ENCODE data around the gene KIDINS220. TPM values are rescaled to one million over a fixed set of nuclear protein-coding genes. Genes with fewer than 3 reads are reported as not detected.

KIDINS220 gene
- total and polyA plus RNA-seq, 2 of the 13 experiments (the other 11 are each of a cell fraction or from before 2014, with no cell fraction given) = 25.2 to 32.3 TPM

DNA sequence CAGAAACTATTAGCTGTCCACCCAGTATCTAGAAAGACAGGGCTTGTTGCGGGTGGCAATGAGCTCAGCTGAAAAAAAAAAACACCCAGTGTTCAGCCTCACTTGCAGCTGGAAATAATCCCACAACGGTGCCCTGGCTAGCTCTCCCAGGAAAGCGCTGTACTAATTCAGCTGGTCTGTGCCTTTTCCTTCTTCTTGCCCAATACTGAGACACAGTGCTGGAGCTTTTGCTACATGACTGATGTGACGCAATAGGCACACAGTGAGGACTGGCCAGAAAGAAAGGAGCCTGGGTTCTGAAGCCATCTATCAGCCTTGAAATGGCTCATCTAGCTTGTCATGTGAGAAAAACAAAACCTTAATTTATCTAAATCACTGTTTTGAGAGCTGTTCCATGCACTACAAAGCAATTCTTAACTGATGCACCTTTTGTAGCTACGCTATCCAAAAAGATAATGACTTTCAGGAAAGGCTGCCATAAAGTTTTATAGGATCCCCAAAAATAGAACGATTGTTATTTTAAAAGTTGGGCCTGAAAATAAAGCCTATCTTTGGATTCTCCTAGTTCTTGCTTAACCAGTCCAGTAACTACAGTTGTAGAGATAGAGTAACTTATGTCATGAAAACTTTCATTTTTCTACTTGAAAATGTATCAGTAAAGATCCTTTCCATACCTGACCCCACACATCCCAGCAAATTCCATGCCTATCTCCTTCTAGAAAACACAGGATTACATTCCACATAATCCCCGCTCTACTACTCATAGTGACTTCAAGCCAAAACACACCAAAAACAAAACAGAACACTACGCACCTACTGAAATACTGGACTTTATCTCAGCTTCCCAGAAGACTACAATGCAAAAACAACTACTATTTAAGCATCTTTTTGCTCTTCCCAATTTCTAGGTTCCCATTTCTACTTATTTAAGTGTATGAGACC lies 15.9 kb downstream of the KIDINS220 start (continued):
- TF ChIP-seq, protein P1, sequence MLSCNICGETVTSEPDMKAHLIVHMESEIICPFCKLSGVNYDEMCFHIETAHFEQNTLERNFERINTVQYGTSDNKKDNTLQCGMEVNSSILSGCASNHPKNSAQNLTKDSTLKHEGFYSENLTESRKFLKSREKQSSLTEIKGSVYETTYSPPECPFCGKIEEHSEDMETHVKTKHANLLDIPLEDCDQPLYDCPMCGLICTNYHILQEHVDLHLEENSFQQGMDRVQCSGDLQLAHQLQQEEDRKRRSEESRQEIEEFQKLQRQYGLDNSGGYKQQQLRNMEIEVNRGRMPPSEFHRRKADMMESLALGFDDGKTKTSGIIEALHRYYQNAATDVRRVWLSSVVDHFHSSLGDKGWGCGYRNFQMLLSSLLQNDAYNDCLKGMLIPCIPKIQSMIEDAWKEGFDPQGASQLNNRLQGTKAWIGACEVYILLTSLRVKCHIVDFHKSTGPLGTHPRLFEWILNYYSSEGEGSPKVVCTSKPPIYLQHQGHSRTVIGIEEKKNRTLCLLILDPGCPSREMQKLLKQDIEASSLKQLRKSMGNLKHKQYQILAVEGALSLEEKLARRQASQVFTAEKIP (CRISPR knock-in tag; IDR thresholded peaks at IDR 0.05; ENCODE audit: borderline replicate concordance) = no peak
- no peak for TF ChIP-seq SETDB1 (CRISPR knock-in tag; IDR thresholded peaks at IDR 0.05; ENCODE audit: borderline replicate concordance)
- no peak for TF ChIP-seq PAF1 (CRISPR knock-in tag; IDR thresholded peaks at IDR 0.05)
- TF ChIP-seq ARNT2 (CRISPR knock-in tag; IDR thresholded peaks at IDR 0.05; ENCODE audit: low read depth) = no peak
- TF ChIP-seq ZNF34 (CRISPR knock-in tag; IDR thresholded peaks at IDR 0.05; ENCODE audit: borderline replicate concordance) = no peak
- TF ChIP-seq ZNF879 (CRISPR knock-in tag; IDR thresholded peaks at IDR 0.05) = no peak
- TF ChIP-seq FIP1L1 (IDR thresholded peaks at IDR 0.05; ENCODE audit: borderline replicate concordance, insufficient read depth, low read depth, low read length) = no peak
- TF ChIP-seq ZNF124 (CRISPR knock-in tag; IDR thresholded peaks at IDR 0.05) = peak; percentile 63; the same call in 1 of the 2 replicates
- TF ChIP-seq, protein P2, sequence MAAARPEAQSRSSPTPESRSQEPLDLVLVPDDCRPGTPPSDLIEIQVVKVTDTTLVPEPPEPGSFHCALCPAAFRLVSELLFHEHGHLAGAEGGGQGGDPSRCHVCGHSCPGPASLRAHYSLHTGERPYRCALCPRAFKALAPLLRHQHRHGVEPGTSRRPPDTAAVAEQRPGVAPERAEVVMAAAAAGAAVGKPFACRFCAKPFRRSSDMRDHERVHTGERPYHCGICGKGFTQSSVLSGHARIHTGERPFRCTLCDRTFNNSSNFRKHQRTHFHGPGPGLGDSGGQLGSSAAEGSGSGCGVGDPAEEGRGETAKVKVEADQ (CRISPR knock-in tag; IDR thresholded peaks at IDR 0.05; ENCODE audit: borderline replicate concordance) = no peak
- TF ChIP-seq ZNF274 (CRISPR knock-in tag; IDR thresholded peaks at IDR 0.05) = no peak
- peak; percentile 71; the same call in 1 of the 2 replicates for TF ChIP-seq ZNF331 (CRISPR knock-in tag; IDR thresholded peaks at IDR 0.05)
- TF ChIP-seq ZFAT (CRISPR knock-in tag; conservative IDR thresholded peaks at IDR 0.05) = no peak
- TF ChIP-seq, protein P3, sequence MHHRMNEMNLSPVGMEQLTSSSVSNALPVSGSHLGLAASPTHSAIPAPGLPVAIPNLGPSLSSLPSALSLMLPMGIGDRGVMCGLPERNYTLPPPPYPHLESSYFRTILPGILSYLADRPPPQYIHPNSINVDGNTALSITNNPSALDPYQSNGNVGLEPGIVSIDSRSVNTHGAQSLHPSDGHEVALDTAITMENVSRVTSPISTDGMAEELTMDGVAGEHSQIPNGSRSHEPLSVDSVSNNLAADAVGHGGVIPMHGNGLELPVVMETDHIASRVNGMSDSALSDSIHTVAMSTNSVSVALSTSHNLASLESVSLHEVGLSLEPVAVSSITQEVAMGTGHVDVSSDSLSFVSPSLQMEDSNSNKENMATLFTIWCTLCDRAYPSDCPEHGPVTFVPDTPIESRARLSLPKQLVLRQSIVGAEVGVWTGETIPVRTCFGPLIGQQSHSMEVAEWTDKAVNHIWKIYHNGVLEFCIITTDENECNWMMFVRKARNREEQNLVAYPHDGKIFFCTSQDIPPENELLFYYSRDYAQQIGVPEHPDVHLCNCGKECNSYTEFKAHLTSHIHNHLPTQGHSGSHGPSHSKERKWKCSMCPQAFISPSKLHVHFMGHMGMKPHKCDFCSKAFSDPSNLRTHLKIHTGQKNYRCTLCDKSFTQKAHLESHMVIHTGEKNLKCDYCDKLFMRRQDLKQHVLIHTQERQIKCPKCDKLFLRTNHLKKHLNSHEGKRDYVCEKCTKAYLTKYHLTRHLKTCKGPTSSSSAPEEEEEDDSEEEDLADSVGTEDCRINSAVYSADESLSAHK (CRISPR knock-in tag; IDR thresholded peaks at IDR 0.05; ENCODE audit: borderline replicate concordance) = no peak
- peak; percentile 90 for TF ChIP-seq ZNF644 (CRISPR knock-in tag; IDR thresholded peaks at IDR 0.05; ENCODE audit: low read depth)
- no peak for TF ChIP-seq ZBTB3 (CRISPR knock-in tag; IDR thresholded peaks at IDR 0.05; ENCODE audit: borderline replicate concordance, low read depth)
- peak in 1 of 2 experiments; percentile 19; a peak in 1 of 4 replicates for TF ChIP-seq KLF16 (CRISPR knock-in tag; IDR thresholded peaks at IDR 0.05)
- TF ChIP-seq, protein P4, sequence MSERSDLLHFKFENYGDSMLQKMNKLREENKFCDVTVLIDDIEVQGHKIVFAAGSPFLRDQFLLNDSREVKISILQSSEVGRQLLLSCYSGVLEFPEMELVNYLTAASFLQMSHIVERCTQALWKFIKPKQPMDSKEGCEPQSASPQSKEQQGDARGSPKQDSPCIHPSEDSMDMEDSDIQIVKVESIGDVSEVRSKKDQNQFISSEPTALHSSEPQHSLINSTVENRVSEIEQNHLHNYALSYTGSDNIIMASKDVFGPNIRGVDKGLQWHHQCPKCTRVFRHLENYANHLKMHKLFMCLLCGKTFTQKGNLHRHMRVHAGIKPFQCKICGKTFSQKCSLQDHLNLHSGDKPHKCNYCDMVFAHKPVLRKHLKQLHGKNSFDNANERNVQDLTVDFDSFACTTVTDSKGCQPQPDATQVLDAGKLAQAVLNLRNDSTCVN (CRISPR knock-in tag; IDR thresholded peaks at IDR 0.05; ENCODE audit: borderline replicate concordance) = no peak
- TF ChIP-seq DNMT1 (CRISPR knock-in tag; IDR thresholded peaks at IDR 0.05) = no peak
- no peak for TF ChIP-seq ZFP62 (CRISPR knock-in tag; IDR thresholded peaks at IDR 0.05)
- TF ChIP-seq HOXD1 (CRISPR knock-in tag; IDR thresholded peaks at IDR 0.05) = no peak
- TF ChIP-seq ZNF383 (CRISPR knock-in tag; IDR thresholded peaks at IDR 0.05; ENCODE audit: borderline replicate concordance) = no peak
- TF ChIP-seq FOXC1 (CRISPR knock-in tag; IDR thresholded peaks at IDR 0.05; ENCODE audit: borderline replicate concordance) = no peak
- TF ChIP-seq REPIN1 (CRISPR knock-in tag; IDR thresholded peaks at IDR 0.05; ENCODE audit: borderline replicate concordance, low read depth) = no peak

Data from HepG2 (cell line).